Body of pancreas (tissue), 4 donors: ENCODE results near the gene MYADM. TPM values are rescaled to one million over a fixed set of nuclear protein-coding genes. Genes with fewer than 3 reads are reported as not detected.

Experiments used
- ATAC-seq: fragments of 150-250 bp; one replicate; pipeline ENCODE4 v1.9.1; 2016
- DNase-seq, 4 donors: peaks; one replicate each; pipeline ENCODE4 v3.0.0-alpha.2; 2019
- H3K27ac ChIP-seq, 4 donors: fragments of 200-600 bp; sonication (generic); 1 replicate in 3 of 4; 2 replicates in 1 of 4; pipeline versions ENCODE4 v1.5.1 to v1.6.1; 2016 to 2019; ENCODE audit warnings: mild to moderate bottlenecking in 1 of 4, mixed read lengths in 1 of 4, moderate library complexity in 1 of 4
- H3K27me3 ChIP-seq, 2 donors: fragments of 200-600 bp; sonication (generic); one replicate each; pipeline ENCODE4 v1.6.0; 2016; ENCODE audit warnings: mild to moderate bottlenecking in 1 of 2
- H3K36me3 ChIP-seq, 2 donors: fragments of 200-600 bp; sonication (generic); replicated peaks in 1 of 2; 2 replicates each; pipeline ENCODE4 v1.5.1; 2016; ENCODE audit warnings: low read depth in 2 of 2; ENCODE audit not compliant: insufficient read depth in 1 of 2
- H3K4me1 ChIP-seq: fragments of 200-600 bp; sonication (generic); one replicate; pipeline ENCODE4 v1.6.0; 2016
- H3K4me3 ChIP-seq, 2 donors: fragments of 200-600 bp; sonication (generic); 1 replicate in 1 of 2; 2 replicates in 1 of 2; pipeline ENCODE4 v1.5.1; 2016 to 2019
- H3K9me3 ChIP-seq, 3 donors: fragments of 200-600 bp; sonication (generic); 1 replicate in 2 of 3; 2 replicates in 1 of 3; pipeline ENCODE4 v1.5.1; 2016
- POLR2A ChIP-seq, 3 donors: fragments of 450-650 bp; IDR thresholded peaks; one replicate each; pipeline ENCODE4 v1.6.1; 2016; ENCODE audit warnings: antibody characterized with exemption in 3 of 3, mild to moderate bottlenecking in 2 of 3
- WGBS, 2 donors: methylation state at CpG; one replicate each; pipeline ENCODE4 v1.1.5; 2017; 5-methylcytosine and 5-hydroxymethylcytosine counted together
- intact Hi-C: fragments of 100-400 bp; cut with DNase I; formaldehyde crosslinking; loops from one replicate; pipeline ENCODE4 v1.15.1; 2023
- total RNA-seq, 2 donors: library from RNA; depleted of rRNA; stranded (reverse); fragments of >200 nt; gene quantifications; one replicate each; pipeline ENCODE4 v1.1.0, GENCODE V29; 2016
- TF ChIP-seq, protein P1 (sequence below), 7 experiments: fragments of 450-650 bp in 4 of 7; fragments of 200-600 bp in 3 of 7; sonication (generic) in 3 of 7; IDR thresholded peaks; one replicate each; pipeline ENCODE4 v1.5.1; 2016 to 2019; ENCODE audit warnings: antibody characterized with exemption in 7 of 7

Gene MYADM
- total RNA-seq, 2 donors from 2014 or later, result 12.2 to 30.0 TPM

DNA sequence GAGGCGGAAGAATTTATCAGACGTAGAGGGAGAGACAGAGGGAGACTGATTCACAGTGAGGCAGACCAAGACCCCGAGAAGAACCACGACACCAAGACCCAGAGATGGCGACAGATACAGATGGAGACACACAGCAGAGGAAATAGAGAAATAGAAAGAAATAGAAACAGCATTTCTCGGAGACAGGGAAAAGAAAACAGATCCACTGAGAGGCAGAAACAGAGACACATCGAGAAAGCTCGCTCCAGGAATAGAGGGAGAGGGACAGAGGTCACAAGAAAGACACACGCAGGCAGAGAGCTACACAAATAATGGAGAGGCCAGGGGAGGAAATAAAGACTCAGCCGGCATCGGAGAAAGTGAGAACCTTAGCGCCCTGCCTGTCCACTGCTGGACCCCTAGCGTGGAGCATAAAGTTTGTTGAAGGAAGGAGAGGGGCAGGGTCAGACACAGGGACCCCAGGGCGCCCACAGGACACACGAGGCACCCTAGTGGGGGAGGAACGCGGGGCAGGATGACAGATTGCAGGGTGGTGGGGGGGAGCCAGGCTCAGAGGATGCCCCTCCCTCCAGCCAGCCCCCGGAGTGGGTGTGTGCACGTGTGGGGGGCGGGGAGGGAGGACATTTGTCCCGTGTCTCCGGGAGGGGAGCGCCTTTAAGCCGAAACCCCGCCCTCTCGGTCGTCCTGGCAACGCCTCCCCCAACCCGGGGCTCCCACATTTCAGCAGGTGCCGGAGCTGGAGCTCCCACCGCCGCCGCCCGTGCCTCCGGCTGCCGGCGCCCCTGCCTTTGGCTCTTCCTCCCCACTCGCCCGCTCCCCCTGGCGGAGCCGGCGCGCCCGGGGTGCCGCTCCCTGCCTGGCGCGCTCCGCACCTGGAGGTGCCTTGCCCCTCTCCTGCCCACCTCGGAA lies 14.1 kb downstream of the MYADM start, which contains the start of gene PRKCG:
Gene PRKCG, plus strand, starts transcription at position 716 of the 909 bp plus-strand sequence. CDS start 298 bp downstream, outside the sequence.
- ATAC-seq, result peak; percentile 31
- H3K4me1 ChIP-seq, result peaks cover 25% of the 10 kb centered on the region
- H3K4me3 ChIP-seq, result peak within 1 kb of the TSS in 1 of 2 donors; percentile 19
- H3K9me3 ChIP-seq, result no peaks in the 10 kb centered on the region
- peaks cover 0 to 28% of the 10 kb centered on the region in 2 donors for H3K27me3 ChIP-seq
- WGBS, 2 donors, result 2% methylated on average over 30 to 45 of the region's 49 CpGs
- peak; percentile 49 to 63 (median 52) for DNase-seq
- intact Hi-C loops, result no loop called here
- no peak within 1 kb of the TSS for H3K27ac ChIP-seq
- H3K36me3 ChIP-seq, result no peaks in the 10 kb centered on the region
- TF ChIP-seq, protein P1, sequence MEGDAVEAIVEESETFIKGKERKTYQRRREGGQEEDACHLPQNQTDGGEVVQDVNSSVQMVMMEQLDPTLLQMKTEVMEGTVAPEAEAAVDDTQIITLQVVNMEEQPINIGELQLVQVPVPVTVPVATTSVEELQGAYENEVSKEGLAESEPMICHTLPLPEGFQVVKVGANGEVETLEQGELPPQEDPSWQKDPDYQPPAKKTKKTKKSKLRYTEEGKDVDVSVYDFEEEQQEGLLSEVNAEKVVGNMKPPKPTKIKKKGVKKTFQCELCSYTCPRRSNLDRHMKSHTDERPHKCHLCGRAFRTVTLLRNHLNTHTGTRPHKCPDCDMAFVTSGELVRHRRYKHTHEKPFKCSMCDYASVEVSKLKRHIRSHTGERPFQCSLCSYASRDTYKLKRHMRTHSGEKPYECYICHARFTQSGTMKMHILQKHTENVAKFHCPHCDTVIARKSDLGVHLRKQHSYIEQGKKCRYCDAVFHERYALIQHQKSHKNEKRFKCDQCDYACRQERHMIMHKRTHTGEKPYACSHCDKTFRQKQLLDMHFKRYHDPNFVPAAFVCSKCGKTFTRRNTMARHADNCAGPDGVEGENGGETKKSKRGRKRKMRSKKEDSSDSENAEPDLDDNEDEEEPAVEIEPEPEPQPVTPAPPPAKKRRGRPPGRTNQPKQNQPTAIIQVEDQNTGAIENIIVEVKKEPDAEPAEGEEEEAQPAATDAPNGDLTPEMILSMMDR (IDR thresholded peaks at IDR 0.05), result peak; percentile 49 to 65 (median 52)
- TF ChIP-seq POLR2A (IDR thresholded peaks at IDR 0.05), result no peak

DNA sequence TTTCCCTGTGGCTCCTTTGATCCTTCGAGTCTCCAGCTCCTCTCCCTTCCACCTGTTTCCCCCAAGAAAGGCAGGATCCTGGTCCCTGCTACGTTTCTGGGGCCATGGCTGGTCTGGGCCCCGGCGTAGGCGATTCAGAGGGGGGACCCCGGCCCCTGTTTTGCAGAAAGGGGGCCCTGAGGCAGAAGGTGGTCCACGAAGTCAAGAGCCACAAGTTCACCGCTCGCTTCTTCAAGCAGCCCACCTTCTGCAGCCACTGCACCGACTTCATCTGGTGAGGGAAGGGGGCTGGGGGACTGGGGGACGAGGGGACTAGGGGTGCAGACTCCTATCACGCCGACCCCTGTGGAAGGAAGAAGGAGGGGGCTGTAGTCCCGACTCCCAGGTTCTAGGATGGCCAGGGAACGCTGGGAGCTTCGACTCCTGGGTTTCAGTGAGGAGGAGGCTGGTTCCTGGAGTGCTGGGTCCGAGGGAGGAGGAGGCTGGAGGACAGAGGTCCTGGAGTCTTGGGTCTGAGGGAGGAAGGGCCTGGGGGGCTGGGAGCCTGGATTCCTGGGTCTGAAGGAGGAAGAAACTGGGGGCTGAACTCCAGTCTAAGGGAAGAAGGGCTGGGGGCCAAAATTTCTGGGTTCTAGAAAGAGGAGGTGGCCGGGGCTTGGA lies 14.8 kb downstream of the MYADM start:
- Histone ChIP-seq H3K36me3 (no peaks in the 10 kb centered on the region), H3K4me1 (peaks cover 25% of the 10 kb centered on the region), H3K27ac (no peak overlapping the region), H3K9me3 (no peaks in the 10 kb centered on the region), H3K27me3 (peaks cover 0 to 28% of the 10 kb centered on the region in 2 donors), H3K4me3 (no peak overlapping the region)
- intact Hi-C loops, result no loop called here
- 7 to 9% methylated on average over 17 to 18 of the region's 18 CpGs for WGBS, 2 donors
- DNase-seq (no peak), ATAC-seq (no peak)
- TF ChIP-seq POLR2A (IDR thresholded peaks at IDR 0.05), result no peak
- TF ChIP-seq, protein P1 (IDR thresholded peaks at IDR 0.05), result no peak

DNA sequence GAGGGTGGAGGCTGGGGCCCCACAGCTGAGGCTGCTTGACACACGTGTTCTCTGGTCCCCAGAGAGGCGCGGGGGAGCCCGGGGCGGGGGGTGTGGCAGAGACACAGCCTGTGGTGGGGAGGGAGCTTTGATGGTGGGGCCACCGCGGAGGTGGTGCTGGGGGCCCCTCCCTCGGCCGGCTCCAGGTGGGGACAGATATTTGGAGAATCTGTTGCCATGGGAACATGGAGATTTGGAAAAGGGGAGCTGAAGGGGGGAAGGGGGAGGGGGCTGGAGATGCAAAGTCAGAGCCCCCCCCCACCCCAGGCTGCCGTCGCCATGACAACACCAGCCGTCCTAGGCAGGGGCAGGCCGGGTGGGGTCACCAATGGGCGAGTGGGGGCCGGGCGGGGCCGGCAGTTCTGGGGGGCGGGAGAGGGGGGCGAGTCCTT lies 15.6 kb downstream of the MYADM start:
- no peaks in the 10 kb centered on the region for H3K9me3 ChIP-seq
- H3K36me3 ChIP-seq, result no peaks in the 10 kb centered on the region
- no peak for DNase-seq
- 0 to 1% methylated on average over 12 to 15 of the region's 19 CpGs for WGBS, 2 donors
- peaks cover 0 to 28% of the 10 kb centered on the region in 2 donors for H3K27me3 ChIP-seq
- no peak overlapping the region for H3K4me3 ChIP-seq
- no peak for TF ChIP-seq POLR2A (IDR thresholded peaks at IDR 0.05)
- TF ChIP-seq, protein P1 (IDR thresholded peaks at IDR 0.05), result no peak
- peaks cover 25% of the 10 kb centered on the region for H3K4me1 ChIP-seq
- intact Hi-C loops, result no loop called here
- no peak for ATAC-seq
- no peak overlapping the region for H3K27ac ChIP-seq

DNA sequence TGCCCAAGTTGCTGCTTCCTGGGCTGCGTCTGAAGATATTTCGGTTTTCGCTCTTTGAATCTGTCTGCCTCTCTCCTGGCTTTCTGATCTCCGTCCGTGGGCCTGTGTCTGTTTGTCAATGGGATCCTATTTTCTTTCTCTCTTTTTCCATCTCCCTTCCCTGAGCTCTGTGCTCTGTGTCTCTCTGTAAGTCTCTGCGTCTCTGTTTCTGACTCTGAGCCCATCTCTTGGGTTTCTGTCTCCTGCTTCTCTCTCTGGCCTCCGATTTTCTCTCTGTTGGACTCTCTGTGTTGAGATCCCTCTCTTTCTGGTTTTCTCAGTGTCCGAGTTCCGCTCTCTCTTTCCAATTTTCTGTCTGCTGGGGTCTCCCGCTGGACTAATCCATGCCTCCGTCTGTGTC lies 16.1 kb downstream of the MYADM start:
- Histone ChIP-seq H3K27ac (no peak overlapping the region), H3K36me3 (no peaks in the 10 kb centered on the region), H3K9me3 (no peaks in the 10 kb centered on the region), H3K4me1 (peaks cover 24% of the 10 kb centered on the region), H3K4me3 (no peak overlapping the region), H3K27me3 (peaks cover 0 to 28% of the 10 kb centered on the region in 2 donors)
- intact Hi-C loops, result no loop called here
- DNase-seq (no peak), ATAC-seq (no peak)
- TF ChIP-seq POLR2A (IDR thresholded peaks at IDR 0.05), result no peak
- TF ChIP-seq, protein P1 (IDR thresholded peaks at IDR 0.05), result no peak
- 16 to 19% methylated on average over 11 of the region's 11 CpGs for WGBS, 2 donors
